GM21619 (cell line): ENCODE results near the gene SPATS2L.

Source experiments
- ATAC-seq: cut with Tn5 transposase; IDR thresholded peaks from one replicate; pipeline ENCODE4 v1.9.1; 2021; ENCODE audit not compliant: unreplicated experiment

Gene SPATS2L

GRCh38 chr2:200297100-200297499 is 9.4 kb upstream of the SPATS2L start:
- no peak for ATAC-seq

GRCh38 chr2:200297989-200298388 is 8.5 kb upstream of the SPATS2L start:
- ATAC-seq: no peak

- no peak for ATAC-seq
These were observed 7.7 kb upstream of the SPATS2L start for GRCh38 chr2:200298816-200299215.

DNA sequence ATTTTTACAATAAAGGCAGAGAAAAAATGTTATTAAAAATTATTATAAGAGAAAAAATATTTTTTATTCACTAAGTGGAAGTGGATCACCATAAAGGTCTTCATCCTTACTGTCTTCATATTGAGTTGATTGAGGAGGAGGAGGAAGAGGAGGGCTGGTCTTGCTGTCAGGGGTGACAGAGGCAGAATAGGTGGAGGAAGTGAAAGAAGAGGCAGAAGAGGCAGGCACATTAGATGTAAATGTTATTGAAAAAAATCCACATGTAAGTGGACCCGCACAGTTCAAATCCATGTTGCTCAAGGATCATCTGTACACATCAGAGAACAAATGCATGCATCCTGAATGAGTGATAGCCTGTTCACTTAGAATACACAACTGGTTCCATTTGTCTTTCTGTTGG is 6.4 kb upstream of the SPATS2L start:
- no peak for ATAC-seq

DNA sequence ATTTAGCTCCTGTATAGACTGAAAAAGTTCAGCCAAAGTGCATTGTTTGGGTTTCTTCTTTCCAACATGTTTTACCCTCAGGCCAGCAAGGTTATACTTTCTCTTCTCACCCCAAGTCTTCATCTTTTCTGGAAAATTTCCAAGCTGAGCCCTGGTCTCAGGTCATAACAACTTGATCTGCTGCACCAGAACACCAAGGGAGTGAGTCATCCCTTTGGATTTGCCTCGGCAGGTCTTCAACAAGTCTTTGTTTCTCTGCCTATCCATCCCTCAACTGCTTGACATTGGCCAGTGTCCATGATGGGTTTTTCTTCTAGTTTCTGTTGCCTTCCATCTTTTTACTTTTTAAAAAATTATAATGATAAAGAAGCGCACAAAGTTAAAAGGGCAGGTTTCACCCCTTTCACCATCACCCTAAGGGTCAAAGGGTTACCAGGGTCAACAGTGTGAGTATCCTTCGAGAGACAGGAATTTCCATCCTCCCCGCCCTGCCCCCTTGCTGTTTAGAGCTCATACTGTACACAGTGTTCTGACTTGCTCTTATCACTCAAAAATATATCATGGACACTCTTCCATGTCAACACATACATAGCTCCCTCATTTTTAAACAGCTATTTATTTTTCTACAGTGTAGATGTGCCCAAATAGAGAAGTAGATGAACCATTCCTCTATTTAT is 5.7 kb upstream of the SPATS2L start:
- ATAC-seq: no peak

DNA sequence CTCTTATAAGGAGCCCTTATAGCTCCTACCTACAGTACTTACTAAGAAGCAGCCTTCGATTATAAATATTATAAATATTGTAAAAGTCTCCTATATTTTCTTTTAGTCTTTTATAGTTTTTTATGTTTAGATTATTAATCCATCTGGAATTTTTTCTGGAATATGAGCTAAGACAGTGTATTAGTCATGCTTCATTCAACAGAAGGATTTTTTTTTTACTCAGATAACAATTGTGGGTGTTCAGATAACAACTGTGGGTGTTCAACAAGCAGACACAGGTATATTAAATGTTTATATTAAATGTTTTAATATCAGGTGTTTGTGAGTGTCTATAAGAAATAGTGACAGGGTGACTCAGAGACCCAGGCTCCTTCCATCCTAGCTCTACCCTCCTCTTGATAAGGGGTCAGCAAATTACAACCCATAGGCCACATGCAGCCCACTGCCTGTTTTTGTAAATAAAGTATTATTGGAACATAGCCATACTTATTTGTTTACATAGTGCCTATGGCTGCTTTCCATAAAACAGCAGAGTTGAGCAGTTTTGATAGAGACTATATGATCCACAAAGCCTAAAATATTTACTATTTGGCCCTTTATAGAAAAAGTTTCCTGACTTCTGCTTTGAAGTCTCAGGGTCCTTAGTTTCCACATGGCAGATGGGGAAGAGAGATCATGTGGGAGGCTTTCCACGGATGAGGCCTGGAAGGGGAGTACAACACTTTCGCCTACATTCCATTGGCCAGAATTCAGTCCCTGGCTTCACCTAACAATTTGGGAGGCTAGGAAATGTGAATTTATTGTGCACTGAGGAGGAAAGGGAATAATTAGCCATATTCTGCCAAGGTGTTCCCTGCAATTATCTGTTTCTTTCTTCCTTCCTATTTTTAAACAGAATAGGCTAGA is 4.3 kb upstream of the SPATS2L start:
- no peak for ATAC-seq

- ATAC-seq: no peak
These were observed 3.4 kb upstream of the SPATS2L start for GRCh38 chr2:200302940-200303727.

DNA sequence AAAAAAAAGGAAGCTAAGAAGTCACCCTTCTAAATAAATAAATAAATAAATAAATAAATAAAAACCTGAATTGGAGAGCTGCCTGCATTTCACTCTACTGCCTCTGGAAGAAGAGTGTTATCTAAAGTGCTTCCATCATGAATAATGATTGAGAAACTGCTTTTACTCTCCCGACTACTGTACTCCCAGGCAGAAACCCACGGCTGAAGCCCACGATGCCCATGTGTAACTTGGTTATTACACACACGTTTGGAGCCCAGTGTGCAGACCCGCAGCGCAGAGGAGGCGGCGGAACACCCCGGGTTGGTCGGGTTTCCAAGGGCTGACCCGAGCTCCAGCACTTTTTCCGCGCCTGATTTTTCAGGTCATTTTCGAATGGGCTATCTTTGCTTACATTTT is 697 bp upstream of the SPATS2L start:
- no peak for ATAC-seq

DNA sequence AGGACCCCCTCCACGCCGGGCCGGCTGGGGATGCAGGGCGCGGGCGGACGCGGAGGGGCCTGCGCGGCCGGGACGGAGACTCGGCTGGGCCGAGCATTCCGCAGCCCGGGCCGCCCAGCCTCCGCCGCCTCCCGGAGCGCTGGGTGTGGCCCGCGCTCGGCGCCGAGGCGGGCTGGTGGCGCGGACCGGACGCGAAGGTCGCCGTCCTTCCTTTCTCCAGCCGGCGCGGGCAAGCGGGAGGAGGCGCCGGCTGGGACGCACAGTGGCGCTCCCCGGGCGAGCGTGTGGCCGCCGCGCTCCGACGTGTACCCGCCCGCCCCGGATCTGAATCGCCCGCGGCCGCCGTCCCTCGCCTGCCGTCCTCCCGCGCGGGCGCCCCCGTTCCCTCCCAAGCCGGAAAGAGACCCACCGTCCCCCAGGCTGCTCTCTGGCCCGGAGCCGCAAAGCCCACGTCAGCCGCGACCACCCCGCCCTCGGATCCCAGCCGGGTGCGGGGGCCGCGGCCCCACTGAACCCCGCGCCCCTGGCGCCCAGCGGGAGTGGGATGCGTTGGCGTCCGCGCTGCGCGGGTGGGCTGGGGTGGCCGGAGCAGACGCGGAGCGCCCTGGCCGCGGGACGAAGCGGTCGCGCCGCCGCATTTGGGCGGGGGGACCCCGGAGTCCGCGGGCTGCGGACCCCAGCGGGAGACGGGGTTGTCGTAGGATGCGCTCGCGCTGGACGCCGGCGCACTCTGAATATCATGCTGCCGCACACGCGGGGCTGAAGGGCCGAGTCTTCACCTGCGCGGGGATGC is 634 bp downstream of the SPATS2L start:
- peak; percentile 45 for ATAC-seq

DNA sequence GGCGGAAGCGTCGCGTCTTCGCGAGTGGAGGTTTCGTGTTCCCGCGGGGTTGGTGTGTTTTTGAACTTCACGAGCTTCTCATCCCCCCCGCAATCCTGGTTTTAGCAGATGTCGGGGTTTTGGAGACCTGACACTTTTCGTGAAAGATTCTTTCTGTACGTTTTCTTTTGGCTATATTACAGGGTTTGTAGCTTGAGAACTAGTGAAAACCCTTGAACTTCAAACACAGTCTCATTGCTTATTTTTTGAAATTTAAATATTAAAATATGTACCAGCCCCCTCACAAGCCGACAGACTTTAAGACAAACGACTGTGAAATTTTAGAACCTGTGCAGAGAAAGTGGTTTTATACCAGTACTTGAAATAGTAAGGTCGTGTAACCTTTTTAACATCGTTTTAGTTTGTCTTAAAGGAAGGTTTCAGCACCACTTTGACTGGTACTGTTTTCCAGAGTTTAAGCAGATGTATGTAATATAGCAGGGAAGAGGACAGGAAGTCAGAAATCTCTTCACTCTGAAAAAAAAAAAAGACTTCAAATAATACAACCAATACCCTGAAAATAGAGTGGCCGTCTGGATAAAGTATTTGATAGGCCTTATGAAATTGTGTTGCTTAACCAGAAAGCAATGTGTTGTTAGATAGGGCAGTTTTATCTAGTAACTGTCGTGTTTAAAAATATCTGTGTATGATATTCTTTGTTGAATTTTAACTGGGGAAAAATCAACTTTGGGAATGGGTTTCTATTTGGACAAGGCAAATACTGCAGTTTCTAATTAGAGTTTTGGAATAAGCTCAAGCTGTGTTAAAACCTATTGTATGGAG is 1.4 kb downstream of the SPATS2L start:
- no peak for ATAC-seq

- ATAC-seq: no peak
These were observed 2.2 kb downstream of the SPATS2L start for GRCh38 chr2:200308546-200309295.

- ATAC-seq: no peak
These were observed 3.0 kb downstream of the SPATS2L start for GRCh38 chr2:200309296-200310049.

GRCh38 chr2:200310545-200310971 is 4.1 kb downstream of the SPATS2L start:
- no peak for ATAC-seq

- ATAC-seq: no peak
These were observed 4.6 kb downstream of the SPATS2L start for GRCh38 chr2:200311139-200311538.

- no peak for ATAC-seq
These were observed 8.6 kb downstream of the SPATS2L start for GRCh38 chr2:200314976-200315567.

- ATAC-seq: no peak
These were observed 11.5 kb downstream of the SPATS2L start for GRCh38 chr2:200317975-200318374.

DNA sequence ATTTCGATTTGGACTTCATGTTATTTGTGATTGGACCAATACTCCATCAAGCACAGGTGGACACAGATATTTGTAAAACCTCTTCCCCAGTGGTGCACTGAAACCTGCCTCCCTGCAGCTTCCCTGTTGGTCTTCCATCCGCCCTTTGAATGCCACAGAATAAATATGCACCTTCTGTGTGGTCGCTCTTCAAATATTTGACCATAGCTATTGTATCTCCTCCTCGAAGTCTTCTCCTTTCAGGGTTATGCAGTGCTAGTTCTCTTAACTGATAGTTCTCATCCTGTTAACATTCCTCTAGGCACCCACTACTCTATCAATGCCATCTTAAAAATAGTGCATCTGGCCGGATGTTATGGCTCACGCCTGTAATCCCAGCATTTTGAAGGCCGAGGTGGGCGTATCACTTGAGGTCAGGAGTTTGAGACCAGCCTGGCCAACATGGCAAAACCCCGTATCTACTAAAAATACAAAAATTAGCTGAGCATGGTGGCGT is 12.5 kb downstream of the SPATS2L start:
- no peak for ATAC-seq
